Right renal pelvis (tissue), 4 donors: ENCODE data around the gene ADAD2. TPM values are rescaled to one million over a fixed set of nuclear protein-coding genes. Genes with fewer than 3 reads are reported as not detected.

Source experiments
- DNase-seq, 4 donors: peaks; one replicate each; pipeline ENCODE4 v3.0.0-alpha.2; 2013; ENCODE audit warnings: low read depth in 4 of 4, low spot score in 3 of 4, missing footprints in 1 of 4
- polyA plus RNA-seq, 4 donors: library from polyadenylated mRNA; unstranded; fragments of 120-200 nt; gene quantifications; one replicate each; pipeline ENCODE4 v1.2.1, GENCODE V29; 2013; ENCODE audit not compliant: insufficient read length in 4 of 4

Gene ADAD2
- polyA plus RNA-seq, 4 donors: 0.28 to 0.35 TPM; not detected in 2

- DNase-seq: no peak
These were observed 14.5 kb upstream of the ADAD2 start for GRCh38 chr16:84176192-84177053.

GRCh38 chr16:84177741-84178073 is 13.2 kb upstream of the ADAD2 start:
- DNase-seq: no peak

GRCh38 chr16:84178146-84178765 is 12.7 kb upstream of the ADAD2 start:
- no peak for DNase-seq

DNA sequence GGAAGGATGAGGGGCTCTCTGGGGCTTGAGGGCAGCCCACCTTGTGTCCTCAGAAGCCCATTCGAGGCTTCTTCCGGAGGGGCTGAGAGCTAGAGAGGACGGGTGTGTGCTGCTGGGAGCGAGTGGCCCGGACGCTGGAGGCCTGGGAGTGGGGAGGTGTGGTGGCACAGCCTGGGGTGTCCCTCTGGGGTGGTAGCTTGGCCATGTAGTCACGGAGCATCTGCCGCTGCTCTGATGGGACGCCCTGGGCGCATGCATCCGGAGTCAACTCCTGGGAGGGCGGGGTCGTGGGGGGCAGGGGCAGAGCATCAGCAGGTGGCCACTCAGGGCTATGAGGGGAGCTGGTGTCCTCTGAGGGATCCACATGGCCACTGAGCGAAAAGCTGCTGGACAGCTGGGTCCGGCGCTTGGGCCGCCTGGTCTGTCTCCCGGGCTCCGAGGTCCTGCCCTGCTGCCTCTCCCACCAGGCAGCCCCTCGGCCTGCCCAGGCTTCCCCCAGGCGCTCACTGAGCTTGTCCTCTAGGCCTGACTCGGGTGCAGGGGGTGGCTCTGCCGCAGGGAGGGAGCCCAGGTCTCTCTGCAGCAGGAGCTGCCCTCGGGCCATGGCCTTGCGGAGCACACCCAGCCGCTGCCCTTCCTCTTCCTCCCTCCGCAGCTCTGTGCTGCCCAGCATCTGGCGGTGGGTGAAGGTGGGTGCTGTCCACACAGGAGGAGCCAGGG is 11.9 kb upstream of the ADAD2 start:
- no peak for DNase-seq

GRCh38 chr16:84179612-84180320 is 11.2 kb upstream of the ADAD2 start:
- no peak for DNase-seq

- no peak for DNase-seq
These were observed 10.3 kb upstream of the ADAD2 start for GRCh38 chr16:84180519-84181140.

DNA sequence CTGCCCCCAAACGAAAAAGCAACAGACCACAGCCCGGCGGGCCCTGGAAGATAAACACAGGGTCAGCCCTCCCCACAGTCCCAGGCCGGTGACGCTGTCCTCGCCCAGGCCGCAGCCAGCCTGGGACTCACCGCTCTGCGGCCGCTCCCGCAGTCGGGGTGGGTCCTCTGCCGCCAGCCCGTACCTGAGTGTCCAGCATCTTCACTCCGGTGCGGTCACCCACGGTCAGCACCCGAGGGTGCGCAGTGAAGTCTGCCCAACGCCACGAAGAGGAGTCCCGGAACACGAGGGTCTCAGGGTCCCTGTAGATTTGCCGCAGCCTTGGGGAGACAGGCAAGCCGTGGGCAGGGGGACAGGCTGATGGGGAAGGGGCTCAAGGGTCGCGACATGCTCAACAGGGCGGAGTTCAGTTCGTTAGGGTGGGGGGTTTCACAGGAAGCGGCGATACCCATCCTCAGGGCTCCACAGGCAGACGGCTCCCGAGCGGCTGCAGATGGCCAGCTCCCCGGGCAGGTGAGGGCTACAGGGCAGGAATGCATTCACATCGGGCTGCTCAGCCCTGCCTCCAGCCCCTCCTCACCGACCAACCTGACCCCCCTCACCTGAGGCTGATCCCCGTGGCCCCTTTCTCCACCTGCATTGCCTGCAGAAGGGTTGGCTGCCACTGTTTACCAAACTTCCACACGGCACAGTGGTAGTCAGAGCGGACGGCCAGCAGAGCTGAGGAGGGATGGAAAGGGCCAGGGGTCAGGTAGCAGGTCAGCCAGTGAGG is 9.6 kb upstream of the ADAD2 start:
- DNase-seq: no peak

DNA sequence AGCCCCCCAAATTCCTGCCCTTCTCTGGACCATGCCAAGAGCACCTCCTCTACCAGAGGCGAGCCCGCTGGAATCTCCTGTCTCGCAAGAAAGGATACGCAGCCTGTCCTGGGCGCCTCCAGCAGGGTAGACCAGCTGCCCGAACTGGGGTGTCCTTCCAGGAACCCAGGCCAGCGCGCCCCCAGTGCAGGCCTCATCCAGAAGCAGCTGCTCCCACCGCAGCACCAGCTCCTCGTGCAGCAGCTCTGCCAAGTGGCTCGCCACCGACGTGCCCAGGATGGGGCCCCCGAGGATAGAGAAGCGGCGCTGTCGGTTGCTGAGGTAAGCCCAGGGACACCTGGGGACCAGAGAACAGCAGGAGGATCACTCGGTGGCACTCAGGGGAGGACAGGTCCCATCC is 8.9 kb upstream of the ADAD2 start:
- no peak for DNase-seq

DNA sequence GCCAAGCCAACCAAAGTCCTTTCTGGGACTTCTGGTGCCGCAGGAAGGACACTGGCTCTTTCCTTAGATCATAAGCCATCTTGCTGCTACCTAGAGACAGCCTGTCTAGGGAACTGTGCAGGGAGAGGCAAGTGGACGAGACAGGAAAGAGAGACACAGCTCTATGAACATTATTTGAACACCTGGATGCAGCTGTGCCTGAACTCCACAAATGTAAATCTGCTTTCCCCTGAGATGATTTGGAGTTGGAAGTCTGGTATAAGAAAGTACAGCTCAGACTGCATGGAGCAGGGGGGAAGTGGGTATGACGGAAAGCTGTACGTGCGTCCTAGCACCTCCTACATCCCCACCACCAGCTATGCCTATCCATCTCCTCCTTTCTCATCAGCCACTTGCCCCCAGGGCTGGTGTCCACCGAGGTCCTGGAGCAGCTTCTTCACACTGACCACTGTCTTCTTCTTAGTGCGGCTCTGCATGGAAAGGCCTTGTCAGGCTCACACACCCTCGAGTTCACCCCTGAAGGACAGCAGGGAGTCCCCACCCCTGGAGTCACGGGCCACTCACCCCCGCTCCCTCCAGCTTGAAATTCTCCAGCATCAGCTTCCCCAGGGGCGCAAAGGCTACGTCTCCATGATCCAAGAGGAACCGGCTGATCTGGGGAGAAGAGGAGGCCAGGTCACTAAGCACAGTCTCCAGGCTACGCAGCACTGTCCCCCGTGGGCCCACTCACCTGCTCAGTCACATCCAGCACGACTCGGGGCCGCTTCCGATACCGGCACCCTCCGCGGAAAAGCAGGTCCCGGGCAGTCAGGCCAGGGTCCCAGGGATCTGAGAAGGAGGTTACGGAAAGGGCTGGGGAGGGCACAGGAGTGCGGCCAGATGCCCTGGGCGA is 8.0 kb upstream of the ADAD2 start:
- no peak for DNase-seq

- no peak for DNase-seq
These were observed 7.4 kb upstream of the ADAD2 start for GRCh38 chr16:84183572-84183875.

- DNase-seq: no peak
These were observed 6.9 kb upstream of the ADAD2 start for GRCh38 chr16:84183911-84184591.

- DNase-seq: no peak
These were observed 6.2 kb upstream of the ADAD2 start for GRCh38 chr16:84184775-84185174.

- DNase-seq: peak; percentile 88 to 95 (median 90)
These were observed 4.1 kb upstream of the ADAD2 start, which contains the start of gene TAF1C for GRCh38 chr16:84186685-84187437. Gene TAF1C (minus strand): TSS chr16:84187057. CDS start chr16:84184988, 2,069 bp downstream.

DNA sequence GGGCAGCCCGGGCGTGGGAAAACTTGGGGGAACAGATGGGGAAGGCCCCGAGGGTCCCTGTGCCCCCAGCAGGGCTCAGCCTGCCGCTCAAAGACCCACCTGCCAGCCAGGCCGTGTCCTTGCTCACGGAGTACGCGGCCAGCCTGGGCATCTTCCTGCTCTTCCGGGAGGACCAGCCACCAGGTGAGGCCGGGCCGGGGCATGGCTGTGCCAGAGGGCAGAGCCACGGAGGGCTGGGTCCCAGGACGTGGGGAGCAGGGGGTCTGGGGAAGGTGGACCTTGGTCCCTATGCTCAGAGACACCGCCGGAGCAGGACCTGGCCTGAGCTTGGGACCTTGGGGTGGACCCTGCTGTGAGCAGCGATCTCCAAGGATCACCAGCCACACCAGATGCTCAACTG is 509 bp downstream of the ADAD2 start:
- no peak for DNase-seq

DNA sequence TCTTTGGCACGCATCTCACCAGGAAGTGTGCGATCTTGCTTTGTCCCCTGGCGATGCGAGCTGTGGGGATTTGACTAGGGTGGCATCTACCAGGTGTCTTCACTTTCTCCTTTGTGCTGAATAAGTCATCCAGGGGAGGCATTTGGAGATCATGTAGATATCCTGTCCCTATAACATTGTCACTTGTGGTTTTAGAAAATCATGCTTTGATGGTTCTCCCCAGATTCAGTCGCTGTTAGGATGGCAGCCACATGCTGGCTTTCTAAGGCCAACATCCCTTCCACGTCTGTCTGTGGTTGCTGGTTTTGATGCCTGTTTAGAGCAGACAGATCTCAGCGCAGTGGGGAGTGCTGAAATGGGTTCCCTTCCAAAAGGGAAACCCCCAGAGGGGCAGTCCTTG is 2.5 kb downstream of the ADAD2 start:
- DNase-seq: no peak

- DNase-seq: no peak
These were observed 3.1 kb downstream of the ADAD2 start for GRCh38 chr16:84194018-84194417.

DNA sequence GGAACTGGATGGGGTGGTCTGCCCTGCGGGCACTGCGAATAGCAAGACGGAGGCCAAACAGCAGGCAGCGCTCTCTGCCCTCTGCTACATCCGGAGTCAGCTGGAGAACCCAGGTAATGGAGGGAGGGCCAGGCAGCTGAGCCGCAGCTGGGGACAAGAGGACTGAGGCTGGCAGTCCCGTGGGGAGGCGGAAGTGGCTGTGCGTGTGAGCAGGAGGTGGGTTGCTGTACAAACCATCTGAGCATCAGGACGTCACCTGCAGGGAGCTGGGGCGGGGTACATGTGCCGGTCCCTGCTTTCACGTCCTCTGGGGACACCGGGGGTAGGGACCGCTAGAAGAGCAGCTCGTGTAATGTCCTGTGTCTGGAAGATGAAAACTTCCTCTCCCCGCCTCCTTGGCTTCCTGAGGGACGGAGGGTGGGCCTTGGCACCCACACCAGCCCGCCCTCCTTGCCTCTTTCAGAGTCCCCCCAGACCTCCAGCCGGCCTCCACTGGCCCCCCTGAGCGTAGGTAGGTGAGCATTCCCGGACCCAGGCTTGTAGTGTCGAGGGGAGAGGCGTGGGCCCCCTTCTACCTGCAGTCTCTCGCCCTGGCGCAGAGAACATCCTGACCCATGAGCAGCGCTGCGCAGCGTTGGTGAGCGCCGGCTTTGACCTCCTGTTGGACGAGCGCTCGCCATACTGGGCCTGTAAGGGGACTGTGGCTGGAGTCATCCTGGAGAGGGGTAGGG is 3.7 kb downstream of the ADAD2 start:
- DNase-seq: no peak
